NK-92 (cell line): ENCODE data around the gene IFT88.

Experiments
- DNase-seq: peaks from one replicate; lab custom pipeline; 2025; ENCODE audit not compliant: unreplicated experiment; lab: John Stamatoyannopoulos, UW

The IFT88 gene, protein sequence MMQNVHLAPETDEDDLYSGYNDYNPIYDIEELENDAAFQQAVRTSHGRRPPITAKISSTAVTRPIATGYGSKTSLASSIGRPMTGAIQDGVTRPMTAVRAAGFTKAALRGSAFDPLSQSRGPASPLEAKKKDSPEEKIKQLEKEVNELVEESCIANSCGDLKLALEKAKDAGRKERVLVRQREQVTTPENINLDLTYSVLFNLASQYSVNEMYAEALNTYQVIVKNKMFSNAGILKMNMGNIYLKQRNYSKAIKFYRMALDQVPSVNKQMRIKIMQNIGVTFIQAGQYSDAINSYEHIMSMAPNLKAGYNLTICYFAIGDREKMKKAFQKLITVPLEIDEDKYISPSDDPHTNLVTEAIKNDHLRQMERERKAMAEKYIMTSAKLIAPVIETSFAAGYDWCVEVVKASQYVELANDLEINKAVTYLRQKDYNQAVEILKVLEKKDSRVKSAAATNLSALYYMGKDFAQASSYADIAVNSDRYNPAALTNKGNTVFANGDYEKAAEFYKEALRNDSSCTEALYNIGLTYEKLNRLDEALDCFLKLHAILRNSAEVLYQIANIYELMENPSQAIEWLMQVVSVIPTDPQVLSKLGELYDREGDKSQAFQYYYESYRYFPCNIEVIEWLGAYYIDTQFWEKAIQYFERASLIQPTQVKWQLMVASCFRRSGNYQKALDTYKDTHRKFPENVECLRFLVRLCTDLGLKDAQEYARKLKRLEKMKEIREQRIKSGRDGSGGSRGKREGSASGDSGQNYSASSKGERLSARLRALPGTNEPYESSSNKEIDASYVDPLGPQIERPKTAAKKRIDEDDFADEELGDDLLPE

DNA sequence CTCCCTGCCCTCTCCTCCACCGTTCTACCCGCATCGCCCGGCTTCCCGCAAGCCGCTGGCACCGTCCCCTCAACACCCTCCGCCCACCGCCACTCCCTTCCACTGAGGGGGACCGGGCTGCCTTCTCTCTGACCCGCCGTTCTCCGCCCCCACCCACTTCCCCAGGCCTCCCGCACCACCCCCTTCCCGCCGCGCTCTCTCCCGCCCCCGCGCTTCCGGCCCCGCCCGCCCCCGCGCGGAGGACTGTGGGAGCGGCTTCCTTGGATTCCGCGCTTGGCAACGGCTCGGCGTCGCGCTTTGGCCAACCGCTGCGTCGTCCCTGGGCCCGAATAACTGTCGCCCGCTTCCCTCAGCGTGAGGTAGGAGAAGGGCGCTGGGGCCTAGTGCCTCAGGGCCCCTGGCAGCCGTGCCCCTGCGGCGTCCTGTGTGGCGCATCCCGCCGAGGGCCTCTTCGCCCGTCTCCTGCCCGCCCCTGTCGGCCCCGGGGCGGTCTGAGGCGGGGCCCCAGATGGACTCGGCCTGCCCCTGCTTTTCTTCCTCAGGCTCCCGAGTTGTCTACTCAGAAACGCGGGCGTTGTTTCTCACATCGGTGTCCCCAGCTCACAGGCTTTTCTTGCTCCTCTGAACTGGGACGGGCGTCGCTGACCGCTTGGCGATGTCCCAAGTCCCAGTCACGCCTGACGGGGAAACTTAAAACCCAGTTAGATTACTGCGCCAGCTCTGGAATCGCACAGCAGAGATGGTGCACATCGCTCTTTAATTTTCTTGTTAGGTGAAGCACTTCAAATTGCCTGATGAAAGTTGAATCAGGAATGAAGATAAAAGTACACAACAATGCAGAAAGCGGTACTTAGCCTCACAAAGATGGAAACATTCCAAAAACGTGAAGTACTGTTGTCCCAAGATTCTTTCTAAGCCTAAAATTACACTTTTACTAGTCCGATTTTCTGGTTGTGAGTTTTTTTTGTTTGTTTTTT is at the start of gene IFT88:
Gene IFT88, plus strand, starts transcription at position 260 of the 977 bp plus-strand sequence. CDS start 7,229 bp downstream, outside the sequence.
- DNase-seq, result peak; percentile 10

- no peak for DNase-seq
These were observed 48.3 kb upstream of the IFT88 start for GRCh38 chr13:20518660-20519100.

- DNase-seq, result no peak
These were observed 47.1 kb upstream of the IFT88 start for GRCh38 chr13:20519875-20520274.

DNA sequence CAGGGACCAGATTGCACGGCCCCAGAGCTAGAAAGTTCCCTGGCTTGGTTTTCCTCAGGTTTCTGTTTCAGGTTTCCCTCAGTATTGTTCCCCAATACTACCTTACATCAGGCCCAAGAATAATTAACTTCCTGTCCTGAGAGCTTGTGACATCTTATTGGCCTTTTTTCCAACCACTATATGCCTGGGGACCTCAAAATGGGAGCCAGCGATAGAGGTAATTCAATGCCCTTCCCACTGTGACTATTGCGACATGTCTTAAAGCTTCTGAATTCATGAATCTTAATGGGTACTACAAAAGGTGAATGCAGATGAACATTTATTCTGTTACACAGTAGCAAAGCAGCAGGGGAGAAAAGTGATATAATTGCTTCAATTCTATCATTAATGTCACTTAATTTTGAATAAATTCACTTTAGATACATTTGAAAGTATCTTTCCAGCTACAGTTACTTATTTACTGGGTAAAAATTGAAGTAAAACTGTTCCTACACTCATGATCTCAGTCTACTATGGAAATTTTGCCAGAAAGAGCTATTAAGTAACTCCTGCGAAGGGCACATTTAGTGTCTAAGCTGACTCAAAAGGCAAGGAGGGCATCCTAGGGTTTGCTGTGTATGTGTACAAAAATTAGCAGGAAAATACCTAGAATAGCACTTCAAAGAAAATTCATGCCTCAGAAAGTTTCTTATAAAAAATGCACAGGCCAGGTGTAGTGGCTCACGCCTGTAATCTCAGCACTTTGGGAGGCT is 45.4 kb upstream of the IFT88 start:
- no peak for DNase-seq

GRCh38 chr13:20525144-20525600 is 41.8 kb upstream of the IFT88 start:
- DNase-seq, result no peak

DNA sequence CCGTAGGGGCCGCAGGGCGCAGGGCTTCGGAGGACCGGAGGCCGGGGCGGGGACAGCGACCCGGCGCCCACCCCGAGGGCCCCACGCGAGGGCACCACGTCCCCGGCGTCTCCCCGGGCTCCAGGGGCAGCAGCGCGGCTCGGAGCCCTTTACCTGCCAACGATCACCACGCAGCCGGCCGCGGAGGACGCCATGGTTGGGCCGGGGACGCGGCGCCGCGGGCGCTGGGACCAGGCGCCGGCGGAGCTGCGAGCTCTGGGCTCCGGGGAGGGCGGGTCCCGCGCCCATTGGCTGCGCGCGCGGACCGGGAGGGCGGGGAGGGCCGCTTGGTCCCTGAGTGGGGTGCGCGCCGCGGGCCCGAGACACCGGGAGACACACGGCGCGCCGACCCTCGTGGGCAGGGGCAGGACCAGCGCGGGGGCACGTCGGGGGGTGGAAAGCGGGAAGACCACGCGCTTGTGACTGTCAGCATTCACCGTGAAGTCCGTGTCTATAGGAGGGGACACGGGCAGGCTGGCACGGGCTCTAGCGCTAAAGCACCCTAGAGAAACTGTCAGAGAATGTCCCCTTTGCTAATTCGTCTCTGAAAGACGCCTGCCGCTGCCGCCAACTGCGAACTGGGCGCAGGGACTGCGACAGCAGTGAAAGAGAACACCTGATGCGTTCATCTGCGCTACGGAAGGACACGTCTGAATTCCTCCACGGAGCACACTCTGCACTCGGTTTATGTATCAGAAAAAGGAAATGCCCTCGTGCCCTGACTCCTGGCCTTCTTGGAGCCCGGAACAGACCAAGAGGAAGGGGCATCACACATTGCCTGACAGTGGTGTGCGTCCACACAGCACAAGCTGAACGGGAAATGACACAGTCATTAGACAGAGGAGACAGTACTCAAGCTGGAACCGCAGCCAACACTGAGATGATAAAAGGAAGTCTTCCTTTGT is 41.1 kb upstream of the IFT88 start, which contains the start of gene CRYL1:
Gene CRYL1, minus strand, starts transcription at position 257 of the 944 bp plus-strand sequence. Its CDS starts 63 bp downstream, at position 194.
- DNase-seq, result no peak

DNA sequence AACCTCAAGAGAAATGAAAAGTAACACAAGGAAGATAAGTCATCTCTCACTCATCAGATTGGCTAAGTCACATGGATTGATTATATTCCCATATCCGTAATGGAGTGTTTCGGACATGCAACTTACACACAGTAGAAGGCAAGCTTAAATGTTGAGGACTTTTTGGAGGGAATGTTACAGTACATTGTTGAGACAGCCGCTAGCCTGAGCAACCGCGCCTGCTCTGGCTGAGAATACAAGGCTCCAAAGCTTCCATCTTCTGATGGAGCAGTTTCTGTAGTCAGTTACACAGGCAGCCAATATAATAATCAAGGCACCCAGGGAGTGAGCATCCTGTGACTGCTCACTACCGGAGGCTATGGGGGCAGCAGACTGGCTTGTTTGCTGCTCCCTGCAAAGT is 40.3 kb upstream of the IFT88 start:
- no peak for DNase-seq

DNA sequence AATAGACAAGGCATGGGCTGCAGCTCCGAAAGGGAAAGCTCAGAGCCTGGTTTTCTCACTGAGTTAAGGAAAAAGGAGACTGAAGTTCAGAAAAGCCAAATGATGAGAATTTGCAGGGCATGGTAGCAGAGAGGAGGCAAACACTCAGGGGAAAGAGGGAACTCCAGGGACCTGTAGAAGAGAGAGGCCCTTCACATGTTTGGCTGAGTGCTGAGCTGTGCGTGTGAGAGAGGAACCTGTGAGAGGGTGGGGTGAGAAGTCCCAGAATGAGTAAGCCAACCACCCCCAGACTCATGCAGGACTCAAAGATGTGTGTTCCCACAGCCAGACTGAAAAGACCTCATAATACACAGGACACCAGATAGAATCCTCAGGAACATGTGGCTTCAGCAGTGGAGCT is 38.5 kb upstream of the IFT88 start:
- DNase-seq, result no peak

GRCh38 chr13:20534038-20534608 is 32.8 kb upstream of the IFT88 start:
- DNase-seq, result no peak

GRCh38 chr13:20536992-20537391 is 30.0 kb upstream of the IFT88 start:
- no peak for DNase-seq

DNA sequence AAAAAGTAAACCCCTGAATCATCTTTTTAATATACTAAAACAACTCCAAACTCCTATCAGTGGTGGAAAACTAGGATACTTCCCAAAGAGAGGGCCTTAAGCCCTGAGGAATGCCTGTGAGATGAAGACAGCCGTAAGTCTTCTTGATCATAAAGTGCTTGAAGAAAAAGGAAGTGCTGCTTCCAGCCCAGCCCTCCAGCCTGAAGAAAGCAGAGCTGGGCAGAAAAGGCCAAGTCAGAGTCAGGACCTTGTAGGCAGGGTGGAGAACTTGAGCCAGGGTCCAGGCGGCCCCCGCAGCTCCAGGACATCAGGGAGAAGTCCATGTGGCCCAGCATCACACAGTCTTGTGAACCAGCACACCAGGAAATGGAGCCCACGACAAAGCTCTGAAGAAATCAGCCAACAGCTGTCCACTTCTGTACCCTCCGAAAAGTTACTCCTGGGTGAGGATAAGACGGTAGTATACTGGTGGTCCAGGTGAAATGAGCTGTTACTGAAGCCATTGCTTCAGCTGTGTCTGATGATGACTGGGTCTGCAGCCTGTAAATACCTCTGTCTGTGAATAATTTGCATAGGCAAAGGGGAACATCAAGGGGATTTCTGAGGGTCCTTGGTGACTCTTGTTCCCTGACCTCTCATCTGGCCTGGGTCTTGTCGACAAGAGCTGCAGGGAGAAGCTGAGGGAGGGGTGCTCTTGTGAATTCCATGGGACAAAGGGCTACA is 22.6 kb upstream of the IFT88 start:
- no peak for DNase-seq

DNA sequence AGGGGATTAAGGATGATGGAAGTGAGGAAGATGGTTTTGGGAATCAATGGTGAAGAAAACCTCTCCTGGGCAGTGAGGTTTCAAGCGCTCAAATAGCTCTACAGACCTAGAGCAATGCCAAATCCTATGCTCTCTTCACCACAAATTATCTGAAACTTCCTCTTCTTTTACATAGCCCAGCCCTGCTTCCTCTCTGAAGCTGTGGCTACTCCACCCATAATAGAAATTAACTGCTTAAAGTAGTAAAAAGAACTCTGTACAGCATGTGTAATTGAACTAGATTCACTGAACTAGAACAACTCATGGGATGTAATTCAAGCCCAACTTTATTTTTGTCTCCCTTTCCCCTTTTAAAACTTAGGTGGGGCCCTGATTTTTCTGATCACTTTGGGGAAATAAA is 20.4 kb upstream of the IFT88 start:
- DNase-seq, result no peak

DNA sequence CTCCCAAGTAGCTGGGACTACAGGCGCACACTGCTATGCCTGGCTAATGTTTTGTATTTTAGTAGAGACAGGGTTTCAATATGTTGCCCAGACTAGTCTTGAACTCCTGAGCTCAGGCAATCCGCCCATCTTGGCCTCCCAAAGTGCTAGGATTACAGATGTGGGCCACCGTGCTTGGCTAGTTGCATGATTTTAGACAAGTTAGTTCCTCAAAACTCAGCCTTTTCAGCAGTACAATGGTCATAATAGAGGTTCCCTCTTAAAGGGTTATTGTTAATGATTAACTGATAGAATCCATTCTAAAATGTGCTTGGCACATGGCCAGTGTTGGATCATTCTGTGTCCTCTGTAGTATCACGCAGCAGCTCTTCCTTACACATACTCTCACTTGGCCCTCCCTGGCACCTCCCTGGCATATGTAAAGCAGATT is 19.5 kb upstream of the IFT88 start:
- no peak for DNase-seq

DNA sequence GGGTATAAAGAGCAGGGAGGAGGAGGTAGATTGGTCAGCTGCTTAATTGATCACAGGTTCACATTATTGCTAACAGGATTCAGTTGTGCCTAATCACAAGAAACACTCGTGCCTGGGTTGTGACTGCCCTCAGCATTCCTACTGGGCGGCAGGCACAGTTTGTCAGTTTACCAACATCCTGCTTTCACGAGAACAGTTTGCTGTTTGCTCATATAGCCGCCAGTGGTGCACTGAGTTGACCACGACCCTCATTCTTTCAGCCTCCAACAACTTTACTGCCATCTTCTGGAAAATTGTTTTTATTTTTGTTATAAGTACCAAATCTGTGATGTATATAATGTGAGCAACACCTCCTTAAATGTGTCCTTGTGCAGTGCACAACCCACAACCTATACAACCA is 16.2 kb upstream of the IFT88 start:
- no peak for DNase-seq

DNA sequence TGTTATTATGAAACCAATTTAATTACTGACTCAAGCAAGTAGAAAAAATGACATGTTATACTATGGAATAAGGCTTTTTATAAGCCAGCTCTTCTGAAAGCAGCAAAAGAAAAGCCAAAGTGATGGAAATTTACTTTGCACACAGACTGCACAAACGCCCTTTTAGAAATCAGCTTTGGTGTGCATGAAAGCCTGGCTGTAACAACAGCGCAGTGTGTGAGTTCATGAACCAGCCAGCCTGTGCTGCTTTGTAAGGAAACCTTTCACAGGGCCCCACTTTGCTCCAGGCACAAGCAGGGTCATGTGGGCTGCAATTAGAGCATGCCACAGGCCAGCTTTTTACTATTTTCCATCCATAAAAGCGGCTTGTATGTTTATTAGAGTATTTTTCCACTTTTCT is 13.6 kb upstream of the IFT88 start:
- DNase-seq, result no peak

GRCh38 chr13:20558982-20559381 is 8.0 kb upstream of the IFT88 start:
- no peak for DNase-seq

- no peak for DNase-seq
These were observed 7.1 kb upstream of the IFT88 start for GRCh38 chr13:20559659-20560356.
